Astrocyte of the hippocampus (primary cell): ENCODE measurements around the gene ELOVL2.
"Not testable (repeated sequence)": the region's sequence is repeated elsewhere in the genome, so short reads cannot be mapped to it uniquely, and the experiment has no call there.

Experiments used
- DNase-seq: peaks from one replicate; pipeline ENCODE4 v3.0.0; 2011; ENCODE audit warnings: low read depth, low spot score

The ELOVL2 gene

GRCh38 chr6:11023032-11023431, 21.1 kb downstream of the ELOVL2 start:
- DNase-seq = no peak

- no peak for DNase-seq
Measured at GRCh38 chr6:11021714-11022113, 22.4 kb downstream of the ELOVL2 start.

- no peak for DNase-seq
Measured at GRCh38 chr6:11021003-11021402, 23.1 kb downstream of the ELOVL2 start.

- DNase-seq = no peak
Measured at GRCh38 chr6:11018225-11018624, 25.9 kb downstream of the ELOVL2 start.

- no peak for DNase-seq
Measured at GRCh38 chr6:11017090-11017489, 27.0 kb downstream of the ELOVL2 start.

GRCh38 chr6:11016452-11016851, 27.7 kb downstream of the ELOVL2 start:
- DNase-seq = no peak

- no peak for DNase-seq
Measured at GRCh38 chr6:11015102-11015501, 29.0 kb downstream of the ELOVL2 start.

GRCh38 chr6:11013721-11014070, 30.4 kb downstream of the ELOVL2 start:
- DNase-seq = no peak

GRCh38 chr6:11012976-11013720, 31.0 kb downstream of the ELOVL2 start:
- DNase-seq = no peak

GRCh38 chr6:11012295-11012754, 31.8 kb downstream of the ELOVL2 start:
- no peak for DNase-seq

- peak; percentile 11 for DNase-seq
Measured at GRCh38 chr6:11011787-11012234, 32.3 kb downstream of the ELOVL2 start.

- peak; percentile 45 for DNase-seq
Measured at GRCh38 chr6:11009353-11009752, 34.8 kb downstream of the ELOVL2 start.

- peak; percentile 10 for DNase-seq
Measured at GRCh38 chr6:11008821-11009220, 35.3 kb downstream of the ELOVL2 start.

- peak; percentile 39 for DNase-seq
Measured at GRCh38 chr6:11007715-11008608, 36.1 kb downstream of the ELOVL2 start.

- DNase-seq = no peak
Measured at GRCh38 chr6:11006061-11006460, 38.0 kb downstream of the ELOVL2 start.

- DNase-seq = not testable (repeated sequence)
Measured at GRCh38 chr6:11003297-11003696, 40.8 kb downstream of the ELOVL2 start.

- DNase-seq = no peak
Measured at GRCh38 chr6:11002176-11002575, 41.9 kb downstream of the ELOVL2 start.

- DNase-seq = peak; percentile 78
Measured at GRCh38 chr6:10999994-11000393, 44.1 kb downstream of the ELOVL2 start.

- DNase-seq = no peak
Measured at GRCh38 chr6:10995114-10995707, 48.9 kb downstream of the ELOVL2 start.

- no peak for DNase-seq
Measured at GRCh38 chr6:10993896-10994295, 50.2 kb downstream of the ELOVL2 start.

GRCh38 chr6:10991115-10991514, 53.0 kb downstream of the ELOVL2 start:
- DNase-seq = no peak

GRCh38 chr6:10989587-10989986, 54.5 kb downstream of the ELOVL2 start:
- no peak for DNase-seq
